ENCODE results near the gene ANAPC1.
"Not testable (repeated sequence)": the region's sequence is repeated elsewhere in the genome, so short reads cannot be mapped to it uniquely, and the experiment has no call there.

The ANAPC1 gene

DNA sequence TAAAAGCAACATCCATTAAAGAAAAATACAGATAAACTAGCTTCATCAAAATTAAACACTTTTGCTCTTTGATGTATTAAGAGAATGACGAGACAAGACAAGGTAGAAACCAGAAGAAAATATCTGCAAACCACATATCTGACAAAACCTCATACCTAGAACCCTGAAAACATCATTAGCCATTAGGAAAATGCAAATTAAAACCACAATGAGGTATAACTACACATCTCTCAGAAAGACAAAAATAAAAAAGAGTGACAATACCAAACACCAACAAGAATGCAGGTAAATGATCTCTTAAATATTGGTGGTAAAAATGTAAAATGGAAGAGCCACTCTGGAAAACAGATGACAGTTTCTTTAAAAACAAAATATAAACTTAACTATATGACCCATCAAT is 53.5 kb downstream of the ANAPC1 start:
- not testable (repeated sequence) for DNase-seq (ENCODE audit: low read depth, low spot score); H3K4me3 ChIP-seq (ENCODE audit: low read length)

DNA sequence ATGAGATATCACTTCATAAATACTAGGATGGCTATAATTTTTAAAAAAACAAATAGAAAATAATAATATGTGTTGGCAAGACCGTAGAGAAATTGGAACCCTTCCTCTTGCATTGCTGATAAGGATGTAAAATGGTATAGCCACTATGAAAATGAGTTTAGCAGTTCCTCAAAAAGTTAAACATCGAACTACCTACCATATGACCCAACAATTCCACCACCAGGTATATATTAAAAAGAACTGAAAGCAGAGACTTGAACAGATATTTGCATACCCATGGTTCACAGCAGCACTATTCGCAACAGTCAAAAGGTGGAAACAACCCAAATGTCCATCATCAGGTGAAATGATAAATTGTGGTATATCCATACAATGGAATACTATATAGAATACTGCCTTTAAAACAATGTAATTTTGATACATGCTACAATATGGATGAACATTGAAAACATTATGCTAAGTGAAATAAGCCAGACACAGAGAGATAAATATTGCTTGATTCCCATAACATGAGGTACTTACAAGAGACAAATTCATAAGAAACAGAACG is 55.7 kb downstream of the ANAPC1 start:
- not testable (repeated sequence) for H3K4me3 ChIP-seq (ENCODE audit: low read length); DNase-seq (ENCODE audit: low read depth, low spot score)

- not testable (repeated sequence) for H3K4me3 ChIP-seq (ENCODE audit: low read length); DNase-seq (ENCODE audit: low read depth, low spot score)
These were observed 70.9 kb downstream of the ANAPC1 start for GRCh38 chr2:111812970-111813622.

DNA sequence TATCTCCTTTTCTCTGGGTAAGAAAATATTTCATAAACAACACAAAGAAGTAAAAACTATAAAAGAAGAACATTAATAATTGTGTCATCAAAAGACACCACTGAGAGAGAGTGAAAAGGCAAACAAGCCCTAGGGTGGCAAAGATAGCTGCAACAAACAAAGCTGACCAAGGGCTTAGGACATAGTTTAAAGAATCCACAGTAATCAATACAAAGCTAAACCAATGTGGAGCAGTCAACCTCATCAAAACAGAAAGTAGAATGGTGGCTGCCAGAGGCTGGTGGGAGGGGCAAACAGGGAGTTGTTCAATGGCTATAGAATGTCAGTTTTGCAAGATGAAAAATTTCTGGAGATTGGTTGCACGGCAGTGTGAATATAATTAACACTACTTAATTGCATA is 93.4 kb downstream of the ANAPC1 start:
- H3K4me3 ChIP-seq (ENCODE audit: low read length); DNase-seq (ENCODE audit: low read depth, low spot score): not testable (repeated sequence)

DNA sequence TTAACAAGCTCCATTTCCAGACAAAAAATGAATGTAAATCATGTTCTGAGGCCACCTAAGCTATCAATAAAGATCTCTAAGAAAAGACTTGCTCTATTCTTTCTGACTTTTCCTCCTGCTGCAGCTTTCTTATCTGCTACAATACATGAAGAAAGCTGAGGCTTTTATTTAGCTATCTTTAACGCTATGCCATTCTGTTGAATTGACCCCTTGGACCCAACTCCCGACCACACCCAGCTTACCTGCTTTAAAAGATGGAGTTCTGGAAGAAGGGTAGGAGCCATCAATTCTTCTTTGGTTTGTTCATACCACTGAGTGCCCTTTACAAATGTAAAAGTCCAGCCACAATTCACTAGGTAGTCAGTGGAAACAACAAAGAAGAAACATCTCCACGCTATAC is 99.9 kb downstream of the ANAPC1 start:
- H3K4me3 ChIP-seq (ENCODE audit: low read length); DNase-seq (ENCODE audit: low read depth, low spot score): not testable (repeated sequence)

- H3K4me3 ChIP-seq (ENCODE audit: low read length); DNase-seq (ENCODE audit: low read depth, low spot score): not testable (repeated sequence)
These were observed 101.8 kb downstream of the ANAPC1 start for GRCh38 chr2:111782195-111782594.

- DNase-seq (ENCODE audit: low read depth, low spot score); H3K4me3 ChIP-seq (ENCODE audit: low read length): not testable (repeated sequence)
These were observed 102.4 kb downstream of the ANAPC1 start for GRCh38 chr2:111781443-111782094.

- not testable (repeated sequence) for DNase-seq (ENCODE audit: low read depth, low spot score)
These were observed 106.8 kb downstream of the ANAPC1 start for GRCh38 chr2:111777155-111777554.

DNA sequence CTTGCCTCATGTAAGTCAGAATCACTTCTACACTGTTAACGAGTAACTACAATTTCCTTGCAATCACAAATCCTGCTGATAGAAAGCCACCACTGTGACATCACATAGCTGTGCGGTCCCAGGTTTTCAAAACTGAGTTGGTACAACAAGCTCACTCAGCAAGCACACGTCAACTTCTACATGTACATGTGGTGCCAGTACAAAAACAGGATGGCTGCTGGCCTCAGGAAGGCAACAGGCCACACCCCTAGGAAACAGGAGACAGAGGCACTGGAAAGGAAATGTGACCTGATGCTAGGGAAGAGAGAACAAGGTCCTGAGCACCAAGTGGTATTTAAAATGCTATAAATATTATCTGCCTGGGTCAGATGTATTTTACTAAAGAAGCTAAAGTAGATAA is 107.7 kb downstream of the ANAPC1 start:
- H3K4me3 ChIP-seq (ENCODE audit: low read length); DNase-seq (ENCODE audit: low read depth, low spot score): not testable (repeated sequence)

More at GRCh38 chr2:111777155-111777554, 106.8 kb downstream of the ANAPC1 start:
- not testable (repeated sequence) for H3K4me3 ChIP-seq (ENCODE audit: low read length)

- not testable (repeated sequence) for DNase-seq (ENCODE audit: low read depth, low spot score); H3K4me3 ChIP-seq (ENCODE audit: low read length)
These were observed 111.8 kb downstream of the ANAPC1 start for GRCh38 chr2:111772180-111772579.

GRCh38 chr2:111770916-111771658 is 112.9 kb downstream of the ANAPC1 start:
- not testable (repeated sequence) for DNase-seq (ENCODE audit: low read depth, low spot score); H3K4me3 ChIP-seq (ENCODE audit: low read length)

DNA sequence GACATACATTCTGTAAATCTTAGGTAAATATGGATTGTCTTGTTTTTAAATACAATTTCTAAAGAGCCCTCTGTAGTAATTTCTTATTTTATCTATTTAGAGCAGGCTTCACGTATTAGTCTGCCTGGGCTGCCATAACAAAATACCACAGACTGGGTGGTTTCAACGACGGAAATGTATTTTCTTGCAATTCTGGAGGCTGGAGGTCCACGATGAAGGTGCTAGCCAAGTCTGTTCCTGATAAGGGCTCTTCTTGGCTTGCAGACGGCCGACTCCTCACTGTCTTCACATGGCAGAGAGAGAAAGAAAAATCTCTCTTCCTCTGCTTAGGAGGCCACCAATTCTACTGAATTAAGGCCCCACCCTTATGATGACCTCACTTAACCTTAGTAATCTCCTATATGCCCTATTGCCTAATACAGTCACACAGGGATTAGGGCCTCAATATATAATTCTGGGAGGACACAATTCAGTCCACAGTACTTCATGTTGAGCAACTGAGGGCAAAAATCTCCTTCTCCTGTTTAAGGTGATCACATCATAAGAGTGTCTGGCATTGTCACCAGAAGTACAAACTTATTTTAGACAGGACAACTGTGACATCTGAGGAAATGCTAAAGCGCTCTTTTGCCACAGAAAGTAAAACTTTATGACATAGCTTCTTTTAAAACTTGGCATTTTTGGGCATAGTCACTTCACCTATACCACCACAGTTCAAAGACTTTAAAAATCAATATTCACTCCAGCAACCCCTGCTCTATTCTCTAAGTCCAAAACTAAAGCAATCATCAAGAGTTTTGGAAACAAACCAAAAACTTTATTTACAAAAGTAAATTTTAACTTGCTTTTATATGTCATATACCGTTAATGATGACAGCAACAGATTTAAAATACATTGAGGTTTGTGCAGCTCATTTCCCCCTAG is 115.5 kb downstream of the ANAPC1 start:
- DNase-seq (ENCODE audit: low read depth, low spot score); H3K4me3 ChIP-seq (ENCODE audit: low read length): not testable (repeated sequence)

DNA sequence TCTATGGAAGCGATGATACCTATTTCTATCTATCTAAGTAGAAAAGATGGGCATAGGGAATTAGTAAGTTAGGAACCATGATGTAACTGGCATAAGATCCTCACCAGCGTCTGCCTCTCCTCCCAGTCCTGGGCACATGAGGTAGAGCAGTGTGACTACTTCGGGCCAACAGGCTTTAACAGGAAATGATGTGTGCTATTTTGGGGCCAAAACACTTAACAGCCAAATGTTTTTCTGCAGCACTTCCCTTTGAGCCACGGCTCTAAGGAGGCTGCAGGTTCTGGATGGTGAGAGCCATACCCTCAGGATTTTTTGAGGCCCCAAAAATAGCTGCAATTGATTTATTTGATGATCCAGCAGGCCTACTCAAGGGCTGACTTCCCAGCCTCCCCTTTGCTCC is 116.9 kb downstream of the ANAPC1 start:
- DNase-seq (ENCODE audit: low read depth, low spot score); H3K4me3 ChIP-seq (ENCODE audit: low read length): not testable (repeated sequence)

DNA sequence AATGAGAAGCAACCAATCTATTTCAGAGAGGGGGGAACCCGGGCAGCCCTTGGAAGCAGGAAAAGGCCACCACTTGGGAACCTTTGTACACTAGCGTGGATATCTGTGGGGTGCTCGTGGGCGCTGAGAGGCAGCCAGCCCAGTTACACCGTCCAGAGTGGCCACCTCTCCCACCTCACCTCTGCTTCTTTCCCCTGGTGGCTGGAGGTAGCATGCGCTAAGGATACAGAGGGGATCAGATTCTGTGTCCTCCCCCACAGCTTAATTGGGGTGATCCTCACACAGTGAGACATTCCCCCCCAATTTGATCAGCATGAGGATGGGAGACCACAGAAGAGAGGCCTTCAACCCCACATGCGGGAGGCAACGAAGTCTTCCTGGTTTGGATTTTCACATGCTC is 117.7 kb downstream of the ANAPC1 start:
- not testable (repeated sequence) for DNase-seq (ENCODE audit: low read depth, low spot score); H3K4me3 ChIP-seq (ENCODE audit: low read length)

GRCh38 chr2:111764151-111764550 is 119.8 kb downstream of the ANAPC1 start:
- not testable (repeated sequence) for DNase-seq (ENCODE audit: low read depth, low spot score); H3K4me3 ChIP-seq (ENCODE audit: low read length)

DNA sequence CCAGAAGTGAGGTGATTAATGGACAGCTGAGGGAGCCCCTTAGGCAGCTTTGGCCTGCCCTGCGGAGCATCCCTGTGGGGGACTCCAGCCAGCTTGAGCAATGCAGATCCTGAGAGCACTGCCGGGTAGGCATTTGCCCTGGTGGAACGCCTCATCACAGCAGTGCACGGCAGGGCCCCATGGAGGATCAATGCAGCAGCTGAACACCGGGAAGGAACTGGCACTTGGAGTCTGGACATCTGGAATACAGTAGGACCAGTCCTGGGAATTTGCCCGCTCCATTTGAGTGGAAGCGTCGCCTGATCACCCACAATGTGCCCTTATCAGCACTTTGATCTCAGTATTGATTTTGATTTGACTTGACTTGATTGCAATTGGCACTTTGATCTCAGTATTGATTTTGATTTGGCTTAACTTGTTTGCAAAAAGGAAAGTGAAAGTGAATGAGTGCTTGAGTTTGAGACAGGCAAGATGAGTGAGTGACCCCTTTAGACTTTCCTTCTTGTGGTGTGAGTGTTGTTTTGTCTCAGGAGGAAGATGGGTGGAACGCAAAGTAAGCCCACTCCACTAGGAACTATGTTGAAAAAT is 123.2 kb downstream of the ANAPC1 start:
- DNase-seq (ENCODE audit: low read depth, low spot score); H3K4me3 ChIP-seq (ENCODE audit: low read length): not testable (repeated sequence)

GRCh38 chr2:111752533-111752932 is 131.5 kb downstream of the ANAPC1 start:
- not testable (repeated sequence) for DNase-seq (ENCODE audit: low read depth, low spot score); H3K4me3 ChIP-seq (ENCODE audit: low read length)

DNA sequence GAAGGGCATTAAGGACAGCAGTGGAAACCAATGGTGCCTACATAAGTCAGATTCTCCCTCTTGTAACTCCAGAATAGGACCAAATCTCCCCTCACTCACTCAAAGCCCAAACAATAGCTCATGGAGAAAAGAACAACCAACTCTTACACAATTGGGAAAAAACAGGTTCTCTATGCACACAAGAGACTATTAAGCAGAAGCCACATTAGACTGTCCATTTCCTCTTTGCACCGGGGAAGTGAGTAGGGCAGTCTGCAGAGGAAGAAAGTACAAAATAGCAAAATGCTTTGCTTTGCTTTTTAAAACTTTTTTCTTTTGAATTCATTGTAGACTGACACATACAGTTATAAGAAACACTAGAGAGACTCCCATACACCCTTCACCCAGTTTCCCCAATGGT is 133.4 kb downstream of the ANAPC1 start:
- DNase-seq (ENCODE audit: low read depth, low spot score); H3K4me3 ChIP-seq (ENCODE audit: low read length): not testable (repeated sequence)

Measured in Jurkat, Clone E6-1 (cell line).